GM19395 (cell line): Measurements from ENCODE around the gene VPS29.
A peak's percentile ranks its signal among the peaks of the same experiment; 100 is the strongest.

Experiments
- ATAC-seq: cut with Tn5 transposase; IDR thresholded peaks from one replicate; pipeline ENCODE4 v1.9.1; 2021; ENCODE audit warnings: mild to moderate bottlenecking, moderate library complexity; ENCODE audit not compliant: unreplicated experiment

VPS29 gene

GRCh38 chr12:110451263-110451662 is 50.6 kb downstream of the VPS29 start:
- ATAC-seq = no peak

DNA sequence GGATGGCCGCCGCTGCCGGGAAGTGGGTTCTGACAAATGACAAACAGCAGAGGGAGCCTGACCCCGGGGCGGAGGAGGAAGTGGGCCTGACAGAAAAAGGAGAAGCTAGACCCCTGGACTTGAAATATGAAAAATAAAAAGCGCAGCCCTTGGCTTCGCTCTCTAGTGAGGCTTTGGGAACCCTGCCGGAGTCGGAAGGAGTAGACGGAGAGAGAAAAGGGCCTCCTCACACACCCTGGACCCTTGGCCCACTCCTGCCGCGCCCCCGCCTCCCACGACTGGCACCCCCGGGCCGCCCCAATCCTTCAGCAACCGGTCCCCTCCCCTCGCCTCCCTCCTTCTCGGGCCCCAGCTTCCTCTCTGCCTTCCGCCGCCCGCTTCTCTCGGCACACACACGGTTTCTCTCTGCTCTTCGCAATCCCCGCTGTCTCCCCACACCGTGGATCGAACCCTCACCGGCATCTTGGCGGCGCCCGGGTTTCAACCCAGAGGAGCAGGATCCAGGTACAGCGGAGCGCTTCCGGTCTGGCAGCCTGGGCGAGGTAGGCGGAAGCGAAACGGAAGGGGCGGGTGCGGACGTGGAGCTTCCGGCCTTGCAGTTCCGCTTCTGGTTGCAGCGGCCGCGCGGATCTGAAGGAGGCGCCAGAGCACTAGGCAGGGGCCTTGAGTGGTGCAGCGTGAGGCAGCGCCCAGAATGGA is 52.0 kb downstream of the VPS29 start, which contains the start of gene ARPC3:
ARPC3 (minus strand) TSS at position 539 of the 699 bp plus-strand sequence; CDS start at position 462, 77 bp downstream.
- ATAC-seq = peak; percentile 92

GRCh38 chr12:110444455-110444854 is 57.5 kb downstream of the VPS29 start:
- ATAC-seq = no peak
